GM23338 (cell line): Measurements from ENCODE around the gene CHST13. TPM values are rescaled to one million over a fixed set of nuclear protein-coding genes. Genes with fewer than 3 reads are reported as not detected.

Experiments used
- ATAC-seq: fragments of 200-7000 bp; cut with Tn5 transposase; 3 replicates; pipeline ENCODE4 v1.9.1; 2020
- DNase-seq: peaks from one replicate; pipeline ENCODE4 v3.0.0-alpha.2; 2015; ENCODE audit warnings: low spot score
- H2AFZ ChIP-seq: fragments of 200-600 bp; sonication (generic); 2 replicates; pipeline ENCODE4 v1.8.0; 2016; ENCODE audit warnings: antibody characterized with exemption, mild to moderate bottlenecking, moderate library complexity
- H3F3A ChIP-seq: fragments of 200-600 bp; sonication (generic); replicated peaks from 2 replicates; pipeline ENCODE4 v1.8.0; 2017; ENCODE audit warnings: antibody characterized with exemption, mixed run types, low read depth
- H3K27ac ChIP-seq: fragments of 200-600 bp; sonication (generic); 2 replicates; pipeline ENCODE4 v1.6.1; 2016; ENCODE audit warnings: low read depth
- H3K27me3 ChIP-seq: fragments of 200-600 bp; sonication (generic); 2 replicates; pipeline ENCODE4 v1.8.0; 2016; ENCODE audit warnings: mild to moderate bottlenecking, mixed run types, moderate library complexity; ENCODE audit not compliant: insufficient read depth
- H3K36me3 ChIP-seq: fragments of 200-600 bp; sonication (generic); 2 replicates; pipeline ENCODE4 v1.8.0; 2016; ENCODE audit warnings: mild to moderate bottlenecking; ENCODE audit not compliant: insufficient read depth
- H3K4me1 ChIP-seq: fragments of 200-600 bp; sonication (generic); 2 replicates; pipeline ENCODE4 v1.8.0; 2016; ENCODE audit warnings: mild to moderate bottlenecking, moderate library complexity; ENCODE audit not compliant: insufficient read depth
- H3K4me2 ChIP-seq: fragments of 200-600 bp; sonication (generic); 2 replicates; pipeline ENCODE4 v1.7.1; 2017; ENCODE audit warnings: mixed run types
- H3K4me3 ChIP-seq: fragments of 200-600 bp; sonication (generic); 2 replicates; pipeline ENCODE4 v1.6.1; 2016; ENCODE audit warnings: mixed run types
- H3K79me2 ChIP-seq: fragments of 200-600 bp; sonication (generic); replicated peaks from 2 replicates; pipeline ENCODE4 v1.8.0; 2017; ENCODE audit warnings: mild to moderate bottlenecking; ENCODE audit not compliant: insufficient read depth
- H3K9me2 ChIP-seq: fragments of 200-600 bp; sonication (generic); 2 replicates; pipeline ENCODE4 v1.8.0; 2017; ENCODE audit not compliant: insufficient read depth
- H4K20me1 ChIP-seq: fragments of 200-600 bp; sonication (generic); replicated peaks from 2 replicates; pipeline ENCODE4 v1.8.0; 2017; ENCODE audit warnings: mild to moderate bottlenecking; ENCODE audit not compliant: insufficient read depth
- H3K27ac Mint-ChIP-seq: 2 replicates; pipeline ENCODE4 v1.8.0; 2020; ENCODE audit warnings: inconsistent platforms, mild to moderate bottlenecking, moderate library complexity, mixed read lengths
- H3K27me3 Mint-ChIP-seq: 3 replicates; pipeline ENCODE4 v1.8.0; 2022; ENCODE audit warnings: low read depth, mild to moderate bottlenecking, moderate library complexity, mixed read lengths, inconsistent platforms; ENCODE audit not compliant: insufficient read depth, poor library complexity
- H3K36me3 Mint-ChIP-seq: 3 replicates; pipeline ENCODE4 v1.8.0; 2021; ENCODE audit warnings: low read depth, mild to moderate bottlenecking, inconsistent platforms, moderate library complexity, mixed read lengths
- H3K4me1 Mint-ChIP-seq: 3 replicates; pipeline ENCODE4 v1.8.0; 2020; ENCODE audit warnings: mild to moderate bottlenecking, inconsistent platforms, mixed read lengths
- H3K4me3 Mint-ChIP-seq: 3 replicates; pipeline ENCODE4 v1.8.0; 2021; ENCODE audit warnings: moderate library complexity, mild to moderate bottlenecking, inconsistent platforms, mixed read lengths
- H3K9me3 Mint-ChIP-seq: 3 replicates; pipeline ENCODE4 v1.8.0; 2020; ENCODE audit warnings: moderate library complexity, mild to moderate bottlenecking, inconsistent platforms, mixed read lengths
- CREB1 ChIP-seq: fragments of 250-450 bp; sonication (Bioruptor Pico); IDR thresholded peaks from 2 replicates; pipeline ENCODE4 v1.5.0; 2020; ENCODE audit warnings: low read depth, mild to moderate bottlenecking, moderate library complexity
- EZH2 ChIP-seq: fragments of 200-600 bp; sonication (generic); IDR thresholded peaks from one replicate; pipeline ENCODE4 v1.8.0; 2017; ENCODE audit warnings: antibody characterized with exemption, mild to moderate bottlenecking, low read depth; ENCODE audit not compliant: unreplicated experiment
- EZH2phosphoT487 ChIP-seq: fragments of 200-600 bp; sonication (generic); IDR thresholded peaks from one replicate; pipeline ENCODE4 v1.8.1; 2018; ENCODE audit warnings: antibody characterized with exemption; ENCODE audit not compliant: unreplicated experiment
- JUNB ChIP-seq: IDR thresholded peaks from one replicate; pipeline ENCODE4 v1.6.1; 2016; ENCODE audit warnings: antibody characterized with exemption; ENCODE audit not compliant: unreplicated experiment
- POLR2AphosphoS5 ChIP-seq: IDR thresholded peaks from 2 replicates; pipeline ENCODE4 v1.6.1; 2016; ENCODE audit warnings: antibody characterized with exemption, low read depth
- STAT1 ChIP-seq: IDR thresholded peaks from one replicate; pipeline ENCODE4 v1.6.1; 2016; ENCODE audit warnings: antibody characterized with exemption; ENCODE audit not compliant: unreplicated experiment
- ZNF114 ChIP-seq: fragments of 250-450 bp; sonication (Bioruptor Pico); IDR thresholded peaks from 2 replicates; pipeline ENCODE4 v1.5.0; 2020; ENCODE audit warnings: mild to moderate bottlenecking, moderate library complexity
- ZNF331 ChIP-seq: fragments of 250-450 bp; sonication (Bioruptor Pico); IDR thresholded peaks from 2 replicates; pipeline ENCODE4 v1.5.0; 2020; ENCODE audit warnings: low read depth, mild to moderate bottlenecking, moderate library complexity
- polyA plus RNA-seq: library from polyadenylated mRNA; unstranded; fragments of >200 nt; fragmentation: Nextera tagmentation; extraction: Ambion mirVana; gene quantifications from 2 replicates; pipeline ENCODE4 v1.2.1, GENCODE V29; 2016
- total RNA-seq: library from RNA; depleted of rRNA; stranded (reverse); fragments of >200 nt; shearing (Covaris generic); gene quantifications from 2 replicates; pipeline ENCODE4 v1.2.3, GENCODE V29; 2014
- TF ChIP-seq, protein P1 (sequence below), 2 experiments: fragments of 200-600 bp in 1 of 2; sonication (generic) in 1 of 2; conservative IDR thresholded peaks; 2 replicates each; pipeline versions ENCODE4 v1.5.1 to v1.6.1; 2016 to 2017; ENCODE audit warnings: antibody characterized with exemption in 2 of 2, low read depth in 2 of 2, mild to moderate bottlenecking in 2 of 2, moderate library complexity in 1 of 2
- TF ChIP-seq, protein P2 (sequence below): IDR thresholded peaks from 2 replicates; pipeline ENCODE4 v1.6.1; 2016; ENCODE audit warnings: antibody characterized with exemption
- TF ChIP-seq, protein P3 (sequence below): IDR thresholded peaks from one replicate; pipeline ENCODE4 v1.6.1; 2018; ENCODE audit warnings: antibody characterized with exemption; ENCODE audit not compliant: unreplicated experiment

Gene CHST13
- total and polyA plus RNA-seq, 2 experiments from 2014 or later = 3.7 to 8.4 TPM

DNA sequence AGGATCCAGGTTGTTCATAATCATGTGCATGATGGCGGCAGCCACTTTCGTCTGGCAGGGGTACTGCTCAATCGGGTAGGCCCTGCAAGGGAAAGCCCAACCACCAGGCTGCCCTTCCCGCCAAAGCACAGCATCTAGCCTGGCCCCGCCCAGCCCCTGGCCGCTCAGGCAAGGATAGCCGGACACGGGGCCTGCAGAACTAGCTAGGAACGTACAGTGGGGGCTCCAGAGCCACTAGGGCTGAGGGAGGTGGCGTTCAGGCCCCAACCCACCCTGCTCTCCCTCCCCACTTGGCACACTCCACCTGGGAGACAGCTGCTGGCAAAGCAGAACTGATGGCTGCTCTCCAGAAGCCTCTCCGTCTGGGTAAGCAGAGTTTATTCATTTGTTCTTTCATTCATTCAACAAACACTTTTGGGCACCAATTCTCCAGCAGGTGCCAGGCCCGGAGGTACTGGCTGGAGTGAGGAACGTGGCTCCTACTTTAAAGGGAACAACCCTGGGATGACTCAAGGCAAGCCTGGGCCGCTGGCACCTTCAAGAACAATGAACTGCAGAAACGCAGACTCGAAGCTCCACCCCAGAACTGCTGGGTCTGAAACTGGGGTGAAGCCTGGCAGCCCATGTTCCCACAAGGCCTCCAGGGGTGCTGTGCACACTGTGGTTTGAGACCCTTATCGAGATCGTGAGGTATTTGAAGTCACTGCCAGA, 14.2 kb upstream of the CHST13 start (continued):
- TF ChIP-seq, protein P1, sequence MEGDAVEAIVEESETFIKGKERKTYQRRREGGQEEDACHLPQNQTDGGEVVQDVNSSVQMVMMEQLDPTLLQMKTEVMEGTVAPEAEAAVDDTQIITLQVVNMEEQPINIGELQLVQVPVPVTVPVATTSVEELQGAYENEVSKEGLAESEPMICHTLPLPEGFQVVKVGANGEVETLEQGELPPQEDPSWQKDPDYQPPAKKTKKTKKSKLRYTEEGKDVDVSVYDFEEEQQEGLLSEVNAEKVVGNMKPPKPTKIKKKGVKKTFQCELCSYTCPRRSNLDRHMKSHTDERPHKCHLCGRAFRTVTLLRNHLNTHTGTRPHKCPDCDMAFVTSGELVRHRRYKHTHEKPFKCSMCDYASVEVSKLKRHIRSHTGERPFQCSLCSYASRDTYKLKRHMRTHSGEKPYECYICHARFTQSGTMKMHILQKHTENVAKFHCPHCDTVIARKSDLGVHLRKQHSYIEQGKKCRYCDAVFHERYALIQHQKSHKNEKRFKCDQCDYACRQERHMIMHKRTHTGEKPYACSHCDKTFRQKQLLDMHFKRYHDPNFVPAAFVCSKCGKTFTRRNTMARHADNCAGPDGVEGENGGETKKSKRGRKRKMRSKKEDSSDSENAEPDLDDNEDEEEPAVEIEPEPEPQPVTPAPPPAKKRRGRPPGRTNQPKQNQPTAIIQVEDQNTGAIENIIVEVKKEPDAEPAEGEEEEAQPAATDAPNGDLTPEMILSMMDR (conservative IDR thresholded peaks at IDR 0.05; ENCODE audit: low read depth in 2 of 2) = no peak
- no peak for TF ChIP-seq STAT1

DNA sequence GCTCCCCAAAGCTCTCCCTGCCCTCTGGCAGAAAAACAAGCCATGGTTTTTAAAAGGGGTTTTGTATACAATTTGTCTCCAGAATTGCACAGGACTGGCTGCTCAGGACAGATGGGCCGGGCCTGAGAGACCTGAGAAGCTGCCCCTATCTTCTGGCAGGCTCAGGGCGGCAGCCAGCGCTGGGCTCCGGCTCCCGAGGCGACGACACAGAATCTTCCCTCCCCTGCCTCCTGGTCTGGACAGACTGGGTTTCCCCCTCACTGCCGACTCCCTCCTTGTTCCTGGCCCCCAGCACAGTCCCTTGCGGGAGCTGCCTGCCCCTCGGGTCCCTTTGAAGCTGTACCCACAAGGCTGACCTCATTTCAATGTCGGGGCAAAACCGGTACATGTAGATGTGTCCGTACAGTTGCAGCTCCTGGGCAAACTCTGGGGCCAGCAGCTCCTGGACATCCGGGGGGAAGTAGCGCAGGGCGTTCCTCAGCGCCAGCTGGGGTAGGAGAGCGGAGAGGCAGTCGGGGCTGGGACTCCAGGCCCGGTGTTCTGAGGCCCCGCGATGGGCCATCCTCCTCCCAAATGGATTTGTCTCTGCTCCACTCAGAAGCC, 13.5 kb upstream of the CHST13 start:
- Histone ChIP-seq H4K20me1 (no peaks in the 10 kb centered on the region), H3K27me3 (no peaks in the 10 kb centered on the region), H3K4me2 (no peak overlapping the region), H3K27ac (no peak overlapping the region), H3K4me1 (no peaks in the 10 kb centered on the region), H3F3A (no peaks in the 10 kb centered on the region), H3K4me3 (no peak overlapping the region), H3K36me3 (no peaks in the 10 kb centered on the region), H3K79me2 (no peaks in the 10 kb centered on the region), H3K9me2 (no peaks in the 10 kb centered on the region), H2AFZ (peak overlapping the region; percentile 38)
- peaks cover 6% of the 10 kb centered on the region for H3K27me3 Mint-ChIP-seq
- H3K9me3 Mint-ChIP-seq = no peaks in the 10 kb centered on the region
- ATAC-seq (peak; percentile 34), DNase-seq (no peak)
- H3K27ac Mint-ChIP-seq = no peak overlapping the region
- TF ChIP-seq, protein P2, sequence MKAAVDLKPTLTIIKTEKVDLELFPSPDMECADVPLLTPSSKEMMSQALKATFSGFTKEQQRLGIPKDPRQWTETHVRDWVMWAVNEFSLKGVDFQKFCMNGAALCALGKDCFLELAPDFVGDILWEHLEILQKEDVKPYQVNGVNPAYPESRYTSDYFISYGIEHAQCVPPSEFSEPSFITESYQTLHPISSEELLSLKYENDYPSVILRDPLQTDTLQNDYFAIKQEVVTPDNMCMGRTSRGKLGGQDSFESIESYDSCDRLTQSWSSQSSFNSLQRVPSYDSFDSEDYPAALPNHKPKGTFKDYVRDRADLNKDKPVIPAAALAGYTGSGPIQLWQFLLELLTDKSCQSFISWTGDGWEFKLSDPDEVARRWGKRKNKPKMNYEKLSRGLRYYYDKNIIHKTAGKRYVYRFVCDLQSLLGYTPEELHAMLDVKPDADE = no peak
- no peak for TF ChIP-seq ZNF114 (CRISPR knock-in tag)
- no peak for TF ChIP-seq EZH2phosphoT487
- TF ChIP-seq, protein P3, sequence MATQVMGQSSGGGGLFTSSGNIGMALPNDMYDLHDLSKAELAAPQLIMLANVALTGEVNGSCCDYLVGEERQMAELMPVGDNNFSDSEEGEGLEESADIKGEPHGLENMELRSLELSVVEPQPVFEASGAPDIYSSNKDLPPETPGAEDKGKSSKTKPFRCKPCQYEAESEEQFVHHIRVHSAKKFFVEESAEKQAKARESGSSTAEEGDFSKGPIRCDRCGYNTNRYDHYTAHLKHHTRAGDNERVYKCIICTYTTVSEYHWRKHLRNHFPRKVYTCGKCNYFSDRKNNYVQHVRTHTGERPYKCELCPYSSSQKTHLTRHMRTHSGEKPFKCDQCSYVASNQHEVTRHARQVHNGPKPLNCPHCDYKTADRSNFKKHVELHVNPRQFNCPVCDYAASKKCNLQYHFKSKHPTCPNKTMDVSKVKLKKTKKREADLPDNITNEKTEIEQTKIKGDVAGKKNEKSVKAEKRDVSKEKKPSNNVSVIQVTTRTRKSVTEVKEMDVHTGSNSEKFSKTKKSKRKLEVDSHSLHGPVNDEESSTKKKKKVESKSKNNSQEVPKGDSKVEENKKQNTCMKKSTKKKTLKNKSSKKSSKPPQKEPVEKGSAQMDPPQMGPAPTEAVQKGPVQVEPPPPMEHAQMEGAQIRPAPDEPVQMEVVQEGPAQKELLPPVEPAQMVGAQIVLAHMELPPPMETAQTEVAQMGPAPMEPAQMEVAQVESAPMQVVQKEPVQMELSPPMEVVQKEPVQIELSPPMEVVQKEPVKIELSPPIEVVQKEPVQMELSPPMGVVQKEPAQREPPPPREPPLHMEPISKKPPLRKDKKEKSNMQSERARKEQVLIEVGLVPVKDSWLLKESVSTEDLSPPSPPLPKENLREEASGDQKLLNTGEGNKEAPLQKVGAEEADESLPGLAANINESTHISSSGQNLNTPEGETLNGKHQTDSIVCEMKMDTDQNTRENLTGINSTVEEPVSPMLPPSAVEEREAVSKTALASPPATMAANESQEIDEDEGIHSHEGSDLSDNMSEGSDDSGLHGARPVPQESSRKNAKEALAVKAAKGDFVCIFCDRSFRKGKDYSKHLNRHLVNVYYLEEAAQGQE = no peak
- no peak for TF ChIP-seq POLR2AphosphoS5
- no peak for TF ChIP-seq EZH2
- no peak for TF ChIP-seq STAT1
- no peak for TF ChIP-seq JUNB
- TF ChIP-seq CREB1 (CRISPR knock-in tag) = no peak
- TF ChIP-seq ZNF331 (CRISPR knock-in tag) = no peak
- H3K4me1 Mint-ChIP-seq = peaks cover 2% of the 10 kb centered on the region; the same call in 1 of the 3 replicates
- no peak overlapping the region for H3K4me3 Mint-ChIP-seq
- no peaks in the 10 kb centered on the region for H3K36me3 Mint-ChIP-seq
